ENCODE data around the gene TMEM272.

The TMEM272 gene

GRCh38 chr13:51844862-51845573, at the start of gene TMEM272:
Gene TMEM272 (minus strand): TSS chr13:51845177. CDS start chr13:51838530, 6,647 bp downstream.
- DNase-seq (ENCODE audit: low read depth), result no peak

- DNase-seq (ENCODE audit: low read depth), result no peak
Observed at GRCh38 chr13:51894239-51894638, 49.3 kb upstream of the TMEM272 start.

- DNase-seq (ENCODE audit: low read depth), result no peak
Observed at GRCh38 chr13:51892657-51893056, 47.7 kb upstream of the TMEM272 start.

- DNase-seq (ENCODE audit: low read depth), result no peak
Observed at GRCh38 chr13:51887468-51887867, 42.5 kb upstream of the TMEM272 start.

GRCh38 chr13:51885651-51886050, 40.7 kb upstream of the TMEM272 start:
- no peak for DNase-seq (ENCODE audit: low read depth)

- DNase-seq (ENCODE audit: low read depth), result no peak
Observed at GRCh38 chr13:51883226-51883600, 38.2 kb upstream of the TMEM272 start.

GRCh38 chr13:51882570-51883225, 37.7 kb upstream of the TMEM272 start:
- DNase-seq (ENCODE audit: low read depth), result no peak

- DNase-seq (ENCODE audit: low read depth), result no peak
Observed at GRCh38 chr13:51881296-51881695, 36.3 kb upstream of the TMEM272 start.

- no peak for DNase-seq (ENCODE audit: low read depth)
Observed at GRCh38 chr13:51879133-51879532, 34.2 kb upstream of the TMEM272 start.

GRCh38 chr13:51874651-51875050, 29.7 kb upstream of the TMEM272 start:
- no peak for DNase-seq (ENCODE audit: low read depth)

- DNase-seq (ENCODE audit: low read depth), result no peak
Observed at GRCh38 chr13:51873837-51874236, 28.9 kb upstream of the TMEM272 start.

- DNase-seq (ENCODE audit: low read depth), result no peak
Observed at GRCh38 chr13:51873117-51873798, 28.3 kb upstream of the TMEM272 start.

GRCh38 chr13:51870616-51871015, 25.6 kb upstream of the TMEM272 start:
- no peak for DNase-seq (ENCODE audit: low read depth)

- DNase-seq (ENCODE audit: low read depth), result no peak
Observed at GRCh38 chr13:51869916-51870315, 24.9 kb upstream of the TMEM272 start.

- DNase-seq (ENCODE audit: low read depth), result no peak
Observed at GRCh38 chr13:51867062-51867461, 22.1 kb upstream of the TMEM272 start.

GRCh38 chr13:51865838-51866237, 20.9 kb upstream of the TMEM272 start:
- no peak for DNase-seq (ENCODE audit: low read depth)

GRCh38 chr13:51862957-51863356, 18.0 kb upstream of the TMEM272 start:
- DNase-seq (ENCODE audit: low read depth), result no peak

- DNase-seq (ENCODE audit: low read depth), result no peak
Observed at GRCh38 chr13:51861723-51862300, 16.8 kb upstream of the TMEM272 start, which contains the start of gene CCDC70. Gene CCDC70 (plus strand): TSS chr13:51861969. CDS start chr13:51865412, 3,443 bp downstream.

- no peak for DNase-seq (ENCODE audit: low read depth)
Observed at GRCh38 chr13:51858433-51859247, 13.7 kb upstream of the TMEM272 start.

GRCh38 chr13:51856998-51857397, 12.0 kb upstream of the TMEM272 start:
- DNase-seq (ENCODE audit: low read depth), result no peak

- DNase-seq (ENCODE audit: low read depth), result no peak
Observed at GRCh38 chr13:51856027-51856736, 11.2 kb upstream of the TMEM272 start.

Data from GM04504 (cell line).